K562 (cell line): ENCODE data around the gene HYPK. TPM values are rescaled to one million over a fixed set of nuclear protein-coding genes. Genes with fewer than 3 reads are reported as not detected.
A peak's percentile ranks its signal among the peaks of the same experiment; 100 is the strongest.

Experiments used
- BCOR ChIP-seq: fragments of 450-650 bp; IDR thresholded peaks from 2 replicates; pipeline ENCODE4 v1.6.1; 2016
- ELF4 ChIP-seq: fragments of 450-650 bp; formaldehyde crosslinking; IDR thresholded peaks from 2 replicates; pipeline ENCODE4 v1.4.0; 2022; ENCODE audit warnings: missing genetic modification characterization
- HDAC1 ChIP-seq, 2 experiments: fragments of 450-650 bp; IDR thresholded peaks; 2 replicates each; pipeline ENCODE4 v1.6.1; 2016 to 2017; ENCODE audit warnings: inconsistent platforms in 1 of 2, mild to moderate bottlenecking in 1 of 2, moderate library complexity in 1 of 2
- TEAD1 ChIP-seq, 2 experiments: fragments of 450-650 bp in 1 of 2; sonication (generic) in 1 of 2; formaldehyde crosslinking; IDR thresholded peaks; 2 replicates each; pipeline versions ENCODE4 v1.4.0 to v1.8.0; 2020 to 2022; ENCODE audit warnings: mild to moderate bottlenecking in 2 of 2, missing genetic modification reagents in 1 of 2
- polyA plus RNA-seq, 8 experiments: library from polyadenylated mRNA; depleted of rRNA in 4 of 8; stranded (reverse) in 5 of 8; unstranded in 3 of 8; fragments of >200 nt; fragmentation: Nextera tagmentation in 2 of 8; fragmentation: Illumina TruSeq in 1 of 8; extraction: Ambion mirVana in 2 of 8; extraction: Trizol in 1 of 8; gene quantifications; 2 replicates each; pipeline versions ENCODE4 v1.2.1 to v1.2.3, GENCODE V29; 2011 to 2014; ENCODE audit warnings: inconsistent platforms in 1 of 8, missing spikeins in 1 of 8
- total RNA-seq, 7 experiments: library from RNA; depleted of rRNA in 6 of 7; stranded (reverse); fragments of >200 nt in 6 of 7; fragmentation: Illumina TruSeq in 2 of 7; extraction: Trizol in 2 of 7; gene quantifications; 2 replicates each; pipeline versions ENCODE4 v1.2.1 to v1.2.3, GENCODE V29; 2011 to 2021; ENCODE audit warnings: low replicate concordance in 1 of 7
- TF ChIP-seq, protein P1 (sequence below), 2 experiments: fragments of 450-650 bp; IDR thresholded peaks; 2 replicates each; pipeline ENCODE4 v1.6.1; 2016; ENCODE audit warnings: mild to moderate bottlenecking in 2 of 2, borderline replicate concordance in 1 of 2, low read depth in 1 of 2, moderate library complexity in 1 of 2
- TF ChIP-seq, protein P2 (sequence below): sonication (generic); formaldehyde crosslinking; IDR thresholded peaks from 2 replicates; pipeline ENCODE4 v1.8.0; 2022; ENCODE audit warnings: mild to moderate bottlenecking, missing genetic modification reagents
- TF ChIP-seq, protein P3 (sequence below), 2 experiments: IDR thresholded peaks; 2 replicates each; pipeline ENCODE4 v1.6.1; 2012; ENCODE audit warnings: improper control_type of control experiment in 2 of 2, low read depth in 2 of 2, low read length in 2 of 2, borderline replicate concordance in 1 of 2

The HYPK gene
- total and polyA plus RNA-seq, 9 of the 15 experiments (the other 6 are each of a cell fraction or from before 2014, with no cell fraction given) = 7.2 to 28.0 (median 21.1) TPM

DNA sequence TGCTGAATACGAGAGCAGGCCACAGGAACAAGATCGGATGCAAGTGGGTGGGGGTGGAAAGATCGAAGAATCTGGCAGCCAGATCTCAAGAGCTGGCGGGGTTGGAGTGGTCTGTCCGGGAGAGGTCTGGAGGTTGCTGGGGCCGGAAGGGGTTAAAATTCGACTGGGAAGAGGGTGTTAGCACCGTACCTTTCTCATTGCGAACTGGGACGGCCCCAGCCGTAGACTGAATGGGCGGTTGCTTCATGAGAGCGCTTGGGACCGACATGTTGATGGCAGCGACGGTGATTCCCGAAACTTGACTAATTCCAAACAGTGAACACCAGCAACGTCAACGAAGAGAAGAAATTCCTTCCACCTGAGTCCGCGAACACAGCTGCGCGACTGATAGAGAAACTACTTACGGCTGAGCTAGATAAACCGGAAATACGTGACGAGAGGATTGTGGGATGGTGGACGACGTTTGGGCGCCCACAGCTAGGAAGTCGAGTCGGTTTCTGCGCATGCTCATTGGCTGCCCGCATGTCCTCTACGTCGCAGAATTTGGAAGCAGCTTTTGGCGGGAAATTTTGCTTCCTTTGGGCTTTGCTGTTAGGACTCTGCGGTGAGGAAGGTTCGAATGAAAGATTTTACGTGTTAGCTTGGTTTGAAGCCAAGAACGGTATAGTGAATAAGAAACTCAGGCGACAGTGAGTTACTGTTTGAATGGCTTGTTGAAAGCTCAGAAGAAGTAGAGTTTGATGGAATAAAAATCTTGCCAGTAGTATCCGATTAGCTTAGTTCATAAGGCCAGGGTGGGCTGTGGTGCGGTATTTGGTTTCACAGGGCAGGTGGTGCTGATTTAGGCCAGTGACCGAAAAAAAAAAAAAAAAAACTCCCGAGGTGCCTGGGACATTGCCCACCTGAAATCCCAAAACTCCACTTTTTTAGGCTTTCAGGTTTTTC lies 24.2 kb downstream of the HYPK start, which contains the start of gene MFAP1 (continued):
- TF ChIP-seq, protein P1, sequence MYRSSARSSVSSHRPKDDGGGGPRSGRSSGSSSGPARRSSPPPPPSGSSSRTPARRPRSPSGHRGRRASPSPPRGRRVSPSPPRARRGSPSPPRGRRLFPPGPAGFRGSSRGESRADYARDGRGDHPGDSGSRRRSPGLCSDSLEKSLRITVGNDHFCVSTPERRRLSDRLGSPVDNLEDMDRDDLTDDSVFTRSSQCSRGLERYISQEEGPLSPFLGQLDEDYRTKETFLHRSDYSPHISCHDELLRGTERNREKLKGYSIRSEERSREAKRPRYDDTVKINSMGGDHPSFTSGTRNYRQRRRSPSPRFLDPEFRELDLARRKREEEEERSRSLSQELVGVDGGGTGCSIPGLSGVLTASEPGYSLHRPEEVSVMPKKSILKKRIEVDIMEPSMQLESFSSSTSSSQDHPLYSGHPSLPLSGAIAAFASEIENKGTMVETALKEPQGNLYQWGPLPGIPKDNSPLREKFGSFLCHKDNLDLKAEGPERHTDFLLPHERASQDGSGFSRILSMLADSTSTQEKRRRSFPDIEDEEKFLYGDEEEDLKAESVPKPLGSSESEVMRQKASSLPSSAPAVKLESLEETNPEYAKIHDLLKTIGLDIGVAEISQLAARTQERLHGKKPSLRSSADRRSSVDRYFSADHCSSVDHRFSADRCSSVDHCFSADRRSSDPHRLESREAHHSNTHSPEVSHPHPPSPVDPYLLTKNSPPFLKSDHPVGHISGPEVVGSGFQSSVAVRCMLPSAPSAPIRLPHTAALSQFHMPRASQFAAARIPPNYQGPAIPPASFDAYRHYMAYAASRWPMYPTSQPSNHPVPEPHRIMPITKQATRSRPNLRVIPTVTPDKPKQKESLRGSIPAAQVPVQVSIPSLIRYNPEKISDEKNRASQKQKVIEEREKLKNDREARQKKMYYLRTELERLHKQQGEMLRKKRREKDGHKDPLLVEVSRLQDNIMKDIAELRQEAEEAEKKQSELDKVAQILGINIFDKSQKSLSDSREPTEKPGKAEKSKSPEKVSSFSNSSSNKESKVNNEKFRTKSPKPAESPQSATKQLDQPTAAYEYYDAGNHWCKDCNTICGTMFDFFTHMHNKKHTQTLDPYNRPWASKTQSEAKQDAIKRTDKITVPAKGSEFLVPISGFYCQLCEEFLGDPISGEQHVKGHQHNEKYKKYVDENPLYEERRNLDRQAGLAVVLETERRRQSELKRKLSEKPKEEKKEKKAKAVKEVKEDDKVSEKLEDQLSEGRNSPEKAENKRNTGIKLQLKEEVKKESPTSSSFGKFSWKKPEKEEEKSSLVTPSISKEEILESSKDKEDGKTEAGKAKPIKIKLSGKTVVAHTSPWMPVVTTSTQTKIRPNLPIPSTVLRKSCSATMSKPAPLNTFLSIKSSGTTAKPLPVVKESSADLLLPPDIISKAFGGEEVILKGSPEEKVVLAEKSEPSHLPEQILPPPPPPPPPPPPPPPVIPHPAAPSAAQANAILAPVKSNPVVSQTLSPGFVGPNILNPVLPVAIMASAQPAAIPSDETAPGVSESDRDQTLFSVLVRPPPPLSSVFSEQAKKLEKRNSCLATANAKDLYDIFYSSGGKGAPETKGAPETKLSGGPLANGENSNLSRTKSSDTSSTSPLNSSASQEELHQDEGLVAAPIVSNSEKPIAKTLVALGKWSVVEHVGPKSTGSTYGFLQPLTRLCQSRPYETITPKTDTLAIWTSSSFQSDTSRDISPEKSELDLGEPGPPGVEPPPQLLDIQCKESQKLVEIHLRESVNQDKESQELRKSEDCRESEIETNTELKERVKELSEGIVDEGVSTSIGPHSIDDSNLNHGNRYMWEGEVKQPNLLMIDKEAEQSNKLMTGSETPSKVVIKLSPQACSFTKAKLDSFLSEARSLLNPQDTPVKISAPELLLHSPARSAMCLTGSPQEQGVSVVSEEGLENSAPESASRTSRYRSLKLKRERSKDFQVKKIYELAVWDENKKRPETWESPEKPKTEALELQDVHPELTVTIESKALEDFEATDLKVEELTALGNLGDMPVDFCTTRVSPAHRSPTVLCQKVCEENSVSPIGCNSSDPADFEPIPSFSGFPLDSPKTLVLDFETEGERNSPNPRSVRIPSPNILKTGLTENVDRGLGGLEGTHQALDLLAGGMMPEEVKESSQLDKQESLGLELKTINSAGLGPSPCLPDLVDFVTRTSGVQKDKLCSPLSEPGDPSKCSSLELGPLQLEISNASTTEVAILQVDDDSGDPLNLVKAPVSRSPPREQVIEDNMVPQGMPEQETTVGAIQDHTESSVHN (IDR thresholded peaks at IDR 0.05; ENCODE audit: borderline replicate concordance in 1 of 2, low read depth in 1 of 2) = peak in 1 of 2 experiments; percentile 47; a peak in 1 of 4 replicates
- TF ChIP-seq, protein P2, sequence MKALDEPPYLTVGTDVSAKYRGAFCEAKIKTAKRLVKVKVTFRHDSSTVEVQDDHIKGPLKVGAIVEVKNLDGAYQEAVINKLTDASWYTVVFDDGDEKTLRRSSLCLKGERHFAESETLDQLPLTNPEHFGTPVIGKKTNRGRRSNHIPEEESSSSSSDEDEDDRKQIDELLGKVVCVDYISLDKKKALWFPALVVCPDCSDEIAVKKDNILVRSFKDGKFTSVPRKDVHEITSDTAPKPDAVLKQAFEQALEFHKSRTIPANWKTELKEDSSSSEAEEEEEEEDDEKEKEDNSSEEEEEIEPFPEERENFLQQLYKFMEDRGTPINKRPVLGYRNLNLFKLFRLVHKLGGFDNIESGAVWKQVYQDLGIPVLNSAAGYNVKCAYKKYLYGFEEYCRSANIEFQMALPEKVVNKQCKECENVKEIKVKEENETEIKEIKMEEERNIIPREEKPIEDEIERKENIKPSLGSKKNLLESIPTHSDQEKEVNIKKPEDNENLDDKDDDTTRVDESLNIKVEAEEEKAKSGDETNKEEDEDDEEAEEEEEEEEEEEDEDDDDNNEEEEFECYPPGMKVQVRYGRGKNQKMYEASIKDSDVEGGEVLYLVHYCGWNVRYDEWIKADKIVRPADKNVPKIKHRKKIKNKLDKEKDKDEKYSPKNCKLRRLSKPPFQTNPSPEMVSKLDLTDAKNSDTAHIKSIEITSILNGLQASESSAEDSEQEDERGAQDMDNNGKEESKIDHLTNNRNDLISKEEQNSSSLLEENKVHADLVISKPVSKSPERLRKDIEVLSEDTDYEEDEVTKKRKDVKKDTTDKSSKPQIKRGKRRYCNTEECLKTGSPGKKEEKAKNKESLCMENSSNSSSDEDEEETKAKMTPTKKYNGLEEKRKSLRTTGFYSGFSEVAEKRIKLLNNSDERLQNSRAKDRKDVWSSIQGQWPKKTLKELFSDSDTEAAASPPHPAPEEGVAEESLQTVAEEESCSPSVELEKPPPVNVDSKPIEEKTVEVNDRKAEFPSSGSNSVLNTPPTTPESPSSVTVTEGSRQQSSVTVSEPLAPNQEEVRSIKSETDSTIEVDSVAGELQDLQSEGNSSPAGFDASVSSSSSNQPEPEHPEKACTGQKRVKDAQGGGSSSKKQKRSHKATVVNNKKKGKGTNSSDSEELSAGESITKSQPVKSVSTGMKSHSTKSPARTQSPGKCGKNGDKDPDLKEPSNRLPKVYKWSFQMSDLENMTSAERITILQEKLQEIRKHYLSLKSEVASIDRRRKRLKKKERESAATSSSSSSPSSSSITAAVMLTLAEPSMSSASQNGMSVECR (CRISPR knock-in tag) = peak; percentile 74; the same call in 1 of the 2 replicates
- TF ChIP-seq TEAD1 (CRISPR knock-in tag; IDR thresholded peaks at IDR 0.05) (peak in 1 of 2 experiments; percentile 77; a peak in 1 of 4 replicates), ELF4 (CRISPR knock-in tag) (0 out of 2 replicates have a peak, but pooled peaks have one; percentile 24), BCOR (peak; percentile 65), HDAC1 (IDR thresholded peaks at IDR 0.05) (peak in 1 of 2 experiments; percentile 93; a peak in 2 of 4 replicates)
- TF ChIP-seq, protein P3, sequence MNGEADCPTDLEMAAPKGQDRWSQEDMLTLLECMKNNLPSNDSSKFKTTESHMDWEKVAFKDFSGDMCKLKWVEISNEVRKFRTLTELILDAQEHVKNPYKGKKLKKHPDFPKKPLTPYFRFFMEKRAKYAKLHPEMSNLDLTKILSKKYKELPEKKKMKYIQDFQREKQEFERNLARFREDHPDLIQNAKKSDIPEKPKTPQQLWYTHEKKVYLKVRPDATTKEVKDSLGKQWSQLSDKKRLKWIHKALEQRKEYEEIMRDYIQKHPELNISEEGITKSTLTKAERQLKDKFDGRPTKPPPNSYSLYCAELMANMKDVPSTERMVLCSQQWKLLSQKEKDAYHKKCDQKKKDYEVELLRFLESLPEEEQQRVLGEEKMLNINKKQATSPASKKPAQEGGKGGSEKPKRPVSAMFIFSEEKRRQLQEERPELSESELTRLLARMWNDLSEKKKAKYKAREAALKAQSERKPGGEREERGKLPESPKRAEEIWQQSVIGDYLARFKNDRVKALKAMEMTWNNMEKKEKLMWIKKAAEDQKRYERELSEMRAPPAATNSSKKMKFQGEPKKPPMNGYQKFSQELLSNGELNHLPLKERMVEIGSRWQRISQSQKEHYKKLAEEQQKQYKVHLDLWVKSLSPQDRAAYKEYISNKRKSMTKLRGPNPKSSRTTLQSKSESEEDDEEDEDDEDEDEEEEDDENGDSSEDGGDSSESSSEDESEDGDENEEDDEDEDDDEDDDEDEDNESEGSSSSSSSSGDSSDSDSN (IDR thresholded peaks at IDR 0.05; ENCODE audit: borderline replicate concordance in 1 of 2, low read depth in 2 of 2, low read length in 2 of 2) = 0 out of 4 replicates have a peak, but pooled peaks of 1 of the 2 experiments have one; percentile 16
